ENCODE results near the gene ATP5PF.

The ATP5PF gene

DNA sequence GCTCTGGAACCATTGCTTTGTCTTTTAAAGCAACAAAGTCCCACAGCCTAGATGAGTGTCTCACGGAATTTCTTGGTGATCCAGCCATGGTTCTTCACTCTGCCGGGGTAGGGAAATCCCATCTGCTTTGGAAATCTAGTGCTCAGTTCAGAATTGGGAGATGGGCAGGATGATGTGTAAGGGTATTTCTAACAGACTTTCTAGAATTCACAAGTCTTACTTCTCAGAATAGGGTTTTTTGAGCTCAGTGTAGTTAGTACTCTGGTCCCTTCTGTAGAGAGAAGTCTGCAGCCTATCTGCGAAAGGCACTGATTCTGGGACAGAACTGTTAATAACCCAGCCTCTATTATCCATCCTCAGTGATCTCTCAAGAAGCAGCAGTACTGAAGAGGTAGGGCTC, 25.4 kb upstream of the ATP5PF start:
- in situ Hi-C loops (cut with MboI; ENCODE audit: low pct_unique_long_range_greater_than_20kb, low sequenced_read_pairs, unreplicated experiment), result no loop called here
- DNase-seq (ENCODE audit: low spot score), result no peak
- TF ChIP-seq, protein P1, sequence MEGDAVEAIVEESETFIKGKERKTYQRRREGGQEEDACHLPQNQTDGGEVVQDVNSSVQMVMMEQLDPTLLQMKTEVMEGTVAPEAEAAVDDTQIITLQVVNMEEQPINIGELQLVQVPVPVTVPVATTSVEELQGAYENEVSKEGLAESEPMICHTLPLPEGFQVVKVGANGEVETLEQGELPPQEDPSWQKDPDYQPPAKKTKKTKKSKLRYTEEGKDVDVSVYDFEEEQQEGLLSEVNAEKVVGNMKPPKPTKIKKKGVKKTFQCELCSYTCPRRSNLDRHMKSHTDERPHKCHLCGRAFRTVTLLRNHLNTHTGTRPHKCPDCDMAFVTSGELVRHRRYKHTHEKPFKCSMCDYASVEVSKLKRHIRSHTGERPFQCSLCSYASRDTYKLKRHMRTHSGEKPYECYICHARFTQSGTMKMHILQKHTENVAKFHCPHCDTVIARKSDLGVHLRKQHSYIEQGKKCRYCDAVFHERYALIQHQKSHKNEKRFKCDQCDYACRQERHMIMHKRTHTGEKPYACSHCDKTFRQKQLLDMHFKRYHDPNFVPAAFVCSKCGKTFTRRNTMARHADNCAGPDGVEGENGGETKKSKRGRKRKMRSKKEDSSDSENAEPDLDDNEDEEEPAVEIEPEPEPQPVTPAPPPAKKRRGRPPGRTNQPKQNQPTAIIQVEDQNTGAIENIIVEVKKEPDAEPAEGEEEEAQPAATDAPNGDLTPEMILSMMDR (IDR thresholded peaks at IDR 0.05; ENCODE audit: extremely low read depth, insufficient read depth, missing control alignments), result no peak

DNA sequence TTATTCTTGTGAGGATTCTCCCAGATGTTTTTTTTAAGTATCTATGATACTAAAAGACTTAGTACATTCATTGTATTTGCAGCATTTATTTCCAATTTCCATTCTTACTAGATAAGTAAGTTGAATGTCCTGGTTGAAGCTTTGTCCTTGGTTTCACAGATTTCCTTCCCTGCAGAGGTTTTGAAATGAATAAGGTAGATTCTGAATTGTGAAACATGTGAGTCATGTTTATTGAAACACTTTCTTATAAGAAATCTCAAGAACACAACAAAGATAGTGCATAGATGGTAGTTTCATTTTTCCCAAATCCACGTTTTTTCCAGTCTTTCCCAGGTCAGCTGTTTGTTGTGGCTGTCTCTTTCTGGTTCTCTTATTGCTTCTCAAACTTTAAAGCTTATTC, 24.9 kb upstream of the ATP5PF start:
- in situ Hi-C loops (cut with MboI; ENCODE audit: low pct_unique_long_range_greater_than_20kb, low sequenced_read_pairs, unreplicated experiment), result no loop called here
- no peak for DNase-seq (ENCODE audit: low spot score)
- TF ChIP-seq, protein P1 (IDR thresholded peaks at IDR 0.05; ENCODE audit: extremely low read depth, insufficient read depth, missing control alignments), result no peak

DNA sequence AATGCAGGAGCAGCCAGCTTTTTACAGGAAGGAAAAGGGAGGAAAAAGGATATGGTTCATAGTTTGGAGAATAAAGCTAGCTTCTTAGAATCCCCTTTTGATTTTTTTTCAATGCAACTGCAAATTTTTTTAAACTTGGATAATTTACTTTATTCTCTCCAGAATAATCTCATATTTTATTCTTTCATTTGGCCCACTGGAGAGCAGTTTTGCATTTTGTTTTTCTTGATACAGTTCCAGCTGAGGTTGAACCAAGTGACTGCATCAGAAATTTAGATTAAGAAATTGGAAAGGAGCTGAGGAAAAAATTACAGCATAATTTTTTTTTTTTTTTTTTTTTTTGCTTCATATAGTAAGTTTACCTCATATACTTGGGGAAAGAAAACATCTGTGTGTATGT, 22.8 kb upstream of the ATP5PF start:
- in situ Hi-C loops (cut with MboI; ENCODE audit: low pct_unique_long_range_greater_than_20kb, low sequenced_read_pairs, unreplicated experiment), result no loop called here
- DNase-seq (ENCODE audit: low spot score), result no peak
- TF ChIP-seq, protein P1 (IDR thresholded peaks at IDR 0.05; ENCODE audit: extremely low read depth, insufficient read depth, missing control alignments), result no peak

DNA sequence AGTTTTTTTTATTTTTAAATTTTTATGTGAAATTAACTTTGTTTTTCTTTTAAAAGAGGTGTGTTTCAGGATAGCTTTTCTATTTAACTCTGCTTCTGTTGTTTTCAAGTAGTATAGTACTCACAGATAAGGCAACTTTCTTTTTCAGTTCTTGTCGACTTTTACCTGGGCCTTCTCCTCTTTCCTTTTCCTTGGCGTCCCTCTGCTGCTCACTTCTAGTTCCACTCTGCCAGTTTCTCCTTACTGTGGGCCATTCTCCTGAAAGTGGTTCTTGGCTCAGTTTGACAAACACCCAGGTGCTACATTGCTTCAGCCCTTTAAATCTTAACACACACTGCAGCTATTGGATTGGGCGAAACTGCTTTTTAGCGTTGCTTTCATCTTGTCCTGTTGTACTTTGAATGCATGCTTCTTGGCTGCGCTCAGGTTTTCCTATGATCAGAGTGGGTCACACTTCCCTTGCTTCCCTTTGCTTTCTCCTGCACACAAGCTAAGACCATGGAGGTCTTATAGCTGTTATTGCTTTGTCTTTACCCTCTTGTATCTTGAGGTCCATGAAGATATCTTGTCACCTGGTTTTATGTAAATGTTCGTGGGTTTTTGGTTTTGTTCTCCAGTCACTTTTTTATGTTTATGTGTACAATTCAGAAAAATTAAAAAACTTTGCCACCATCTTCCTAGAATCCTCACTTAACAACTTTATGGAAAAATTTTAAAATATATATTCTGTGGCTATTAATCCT, 21.7 kb upstream of the ATP5PF start:
- no peak for DNase-seq (ENCODE audit: low spot score)
- in situ Hi-C loops (cut with MboI; ENCODE audit: low pct_unique_long_range_greater_than_20kb, low sequenced_read_pairs, unreplicated experiment), result no loop called here
- TF ChIP-seq, protein P1 (IDR thresholded peaks at IDR 0.05; ENCODE audit: extremely low read depth, insufficient read depth, missing control alignments), result no peak

DNA sequence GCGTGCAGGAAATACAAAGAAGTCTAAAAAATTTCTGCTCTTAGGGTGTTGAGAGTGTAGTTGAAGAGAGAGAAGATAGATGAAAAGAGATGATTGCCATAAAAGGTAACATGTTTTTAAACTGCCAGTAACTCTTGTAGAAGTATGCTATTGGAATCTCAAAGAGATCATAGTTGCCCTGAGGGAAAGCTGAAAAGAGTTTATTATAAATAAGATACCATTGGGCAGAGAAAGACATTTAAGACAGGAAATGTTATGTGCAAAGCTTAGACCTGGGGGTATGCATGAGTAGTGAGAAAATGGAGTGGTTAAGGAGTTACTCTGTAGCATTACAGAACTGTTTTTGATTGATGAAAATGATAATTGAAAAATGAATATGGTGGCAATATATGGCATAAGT, 17.7 kb upstream of the ATP5PF start:
- TF ChIP-seq, protein P1 (IDR thresholded peaks at IDR 0.05; ENCODE audit: extremely low read depth, insufficient read depth, missing control alignments), result no peak
- DNase-seq (ENCODE audit: low spot score), result no peak
- in situ Hi-C loops (cut with MboI; ENCODE audit: low pct_unique_long_range_greater_than_20kb, low sequenced_read_pairs, unreplicated experiment), result no loop called here

DNA sequence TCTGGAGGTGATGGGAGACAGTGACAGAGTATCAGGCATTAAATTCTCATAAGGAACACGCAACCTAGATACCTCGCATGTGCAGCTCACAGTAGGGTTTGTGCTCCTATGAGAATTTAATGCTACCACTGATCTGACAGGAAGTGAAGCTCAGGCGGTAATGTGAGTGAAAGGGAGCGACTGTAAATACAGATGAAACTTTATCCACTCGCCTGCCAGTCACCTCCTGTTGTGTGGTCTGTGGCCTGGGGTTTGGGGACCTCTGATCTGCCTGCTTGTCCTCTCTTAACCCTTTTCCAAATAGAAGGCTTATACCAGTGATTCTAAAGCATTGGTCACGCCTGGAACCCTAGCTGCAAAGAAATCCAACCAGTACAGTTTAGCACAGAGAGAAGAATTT, 15.4 kb upstream of the ATP5PF start:
- TF ChIP-seq, protein P1 (IDR thresholded peaks at IDR 0.05; ENCODE audit: extremely low read depth, insufficient read depth, missing control alignments), result no peak
- in situ Hi-C loops (cut with MboI; ENCODE audit: low pct_unique_long_range_greater_than_20kb, low sequenced_read_pairs, unreplicated experiment), result no loop called here
- no peak for DNase-seq (ENCODE audit: low spot score)

Data from GM13977 (cell line).